ES-I3 (cell line): Measurements from ENCODE around the gene ABCA13.

Experiments used
- H3K36me3 ChIP-seq: 2 replicates; pipeline ENCODE4 v1.6.1; 2013; ENCODE audit warnings: mild to moderate bottlenecking, low read length, control low read depth, moderate library complexity; ENCODE audit not compliant: insufficient read depth
- H3K4me1 ChIP-seq: 2 replicates; pipeline ENCODE4 v1.6.1; 2013; ENCODE audit warnings: mild to moderate bottlenecking, control low read depth, low read length; ENCODE audit not compliant: insufficient read depth
- H3K9ac ChIP-seq: 2 replicates; pipeline ENCODE4 v1.6.1; 2013; ENCODE audit warnings: low read depth, mild to moderate bottlenecking, low read length, moderate library complexity
- H3K9me3 ChIP-seq: 2 replicates; pipeline ENCODE4 v1.6.1; 2013; ENCODE audit warnings: mild to moderate bottlenecking, low read length, moderate library complexity; ENCODE audit not compliant: control insufficient read depth, insufficient read depth

Gene ABCA13

GRCh38 chr7:48307041-48307714 lies 135.9 kb downstream of the ABCA13 start:
- no peaks in the 10 kb centered on the region for H3K4me1 ChIP-seq
- H3K9me3 ChIP-seq = no peaks in the 10 kb centered on the region
- no peak overlapping the region for H3K9ac ChIP-seq
- H3K36me3 ChIP-seq = no peaks in the 10 kb centered on the region

- Histone ChIP-seq H3K36me3 (no peaks in the 10 kb centered on the region), H3K9ac (no peak overlapping the region), H3K4me1 (no peaks in the 10 kb centered on the region), H3K9me3 (no peaks in the 10 kb centered on the region)
Measured at GRCh38 chr7:48309720-48310119, 138.5 kb downstream of the ABCA13 start.

- Histone ChIP-seq H3K4me1 (no peaks in the 10 kb centered on the region), H3K36me3 (no peaks in the 10 kb centered on the region), H3K9ac (no peak overlapping the region), H3K9me3 (no peaks in the 10 kb centered on the region)
Measured at GRCh38 chr7:48311464-48312100, 140.3 kb downstream of the ABCA13 start.

- no peaks in the 10 kb centered on the region for H3K4me1 ChIP-seq
- no peaks in the 10 kb centered on the region for H3K9me3 ChIP-seq
- no peaks in the 10 kb centered on the region for H3K36me3 ChIP-seq
- no peak overlapping the region for H3K9ac ChIP-seq
Measured at GRCh38 chr7:48312151-48312550, 140.9 kb downstream of the ABCA13 start.

GRCh38 chr7:48316768-48317167 lies 145.5 kb downstream of the ABCA13 start:
- no peaks in the 10 kb centered on the region for H3K36me3 ChIP-seq
- H3K9me3 ChIP-seq = no peaks in the 10 kb centered on the region
- H3K4me1 ChIP-seq = no peaks in the 10 kb centered on the region
- no peak overlapping the region for H3K9ac ChIP-seq

GRCh38 chr7:48317360-48317759 lies 146.1 kb downstream of the ABCA13 start:
- Histone ChIP-seq H3K9me3 (no peaks in the 10 kb centered on the region), H3K9ac (no peak overlapping the region), H3K4me1 (no peaks in the 10 kb centered on the region), H3K36me3 (no peaks in the 10 kb centered on the region)

- H3K4me1 ChIP-seq = no peaks in the 10 kb centered on the region
- no peaks in the 10 kb centered on the region; the same call in 1 of the 2 replicates for H3K9me3 ChIP-seq
Measured at GRCh38 chr7:48321319-48322010, 150.2 kb downstream of the ABCA13 start.

GRCh38 chr7:48337012-48337621 lies 165.9 kb downstream of the ABCA13 start:
- Histone ChIP-seq H3K36me3 (no peaks in the 10 kb centered on the region), H3K9ac (no peak overlapping the region), H3K4me1 (peaks cover 4% of the 10 kb centered on the region; the same call in 1 of the 2 replicates), H3K9me3 (no peaks in the 10 kb centered on the region)

More at GRCh38 chr7:48321319-48322010, 150.2 kb downstream of the ABCA13 start:
- Histone ChIP-seq H3K9ac (no peak overlapping the region), H3K36me3 (no peaks in the 10 kb centered on the region)

GRCh38 chr7:48337781-48338180 lies 166.5 kb downstream of the ABCA13 start:
- no peak overlapping the region for H3K9ac ChIP-seq
- peaks cover 4% of the 10 kb centered on the region; the same call in 1 of the 2 replicates for H3K4me1 ChIP-seq
- no peaks in the 10 kb centered on the region for H3K36me3 ChIP-seq
- H3K9me3 ChIP-seq = no peaks in the 10 kb centered on the region; the same call in 1 of the 2 replicates

GRCh38 chr7:48347230-48347825 lies 176.1 kb downstream of the ABCA13 start:
- Histone ChIP-seq H3K36me3 (no peaks in the 10 kb centered on the region), H3K9me3 (no peaks in the 10 kb centered on the region; the same call in 1 of the 2 replicates), H3K9ac (no peak overlapping the region), H3K4me1 (no peaks in the 10 kb centered on the region; the same call in 1 of the 2 replicates)

- Histone ChIP-seq H3K36me3 (no peaks in the 10 kb centered on the region), H3K9me3 (no peaks in the 10 kb centered on the region), H3K4me1 (no peaks in the 10 kb centered on the region; the same call in 1 of the 2 replicates), H3K9ac (no peak overlapping the region)
Measured at GRCh38 chr7:48350515-48350914, 179.3 kb downstream of the ABCA13 start.

- Histone ChIP-seq H3K9me3 (no peaks in the 10 kb centered on the region), H3K36me3 (no peaks in the 10 kb centered on the region), H3K4me1 (no peaks in the 10 kb centered on the region; the same call in 1 of the 2 replicates), H3K9ac (no peak overlapping the region)
Measured at GRCh38 chr7:48351900-48352299, 180.6 kb downstream of the ABCA13 start.

GRCh38 chr7:48355346-48355745 lies 184.1 kb downstream of the ABCA13 start:
- no peaks in the 10 kb centered on the region for H3K36me3 ChIP-seq
- H3K4me1 ChIP-seq = no peaks in the 10 kb centered on the region; the same call in 1 of the 2 replicates
- H3K9ac ChIP-seq = no peak overlapping the region
- H3K9me3 ChIP-seq = no peaks in the 10 kb centered on the region

GRCh38 chr7:48360574-48360973 lies 189.3 kb downstream of the ABCA13 start:
- Histone ChIP-seq H3K9me3 (no peaks in the 10 kb centered on the region), H3K4me1 (no peaks in the 10 kb centered on the region), H3K36me3 (no peaks in the 10 kb centered on the region), H3K9ac (no peak overlapping the region)
